Stimulated activated CD4-positive, alpha-beta T cell treated with anti-CD3 and anti-CD28 coated beads, Interleukin-1b, Interleukin-23, amount 100 ng/mL, for 48 hours (primary cell): ENCODE results near the gene KCND3.

ENCODE experiments used
- DNase-seq: peaks from one replicate; pipeline ENCODE4 v3.0.0-alpha.2; 2020

Gene KCND3

DNA sequence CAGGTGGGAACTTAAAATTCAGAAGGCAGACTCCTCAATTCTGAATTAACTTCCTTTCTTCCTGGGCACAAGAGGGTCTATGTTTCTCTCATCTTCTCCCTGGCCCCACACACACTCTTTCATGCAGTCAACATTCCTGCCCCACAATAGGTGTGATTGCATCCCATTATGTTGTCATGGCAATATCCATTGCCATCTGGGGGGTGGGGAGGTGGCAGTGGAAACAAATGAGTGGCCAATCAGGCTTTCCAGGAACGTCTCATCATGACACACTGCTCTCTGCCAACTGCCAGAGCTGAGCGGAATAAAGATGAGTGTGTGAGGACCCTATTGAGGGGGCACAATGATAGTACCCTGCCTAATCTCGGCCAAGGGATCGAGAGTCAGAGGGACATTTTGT, 80.4 kb downstream of the KCND3 start:
- DNase-seq = no peak

DNA sequence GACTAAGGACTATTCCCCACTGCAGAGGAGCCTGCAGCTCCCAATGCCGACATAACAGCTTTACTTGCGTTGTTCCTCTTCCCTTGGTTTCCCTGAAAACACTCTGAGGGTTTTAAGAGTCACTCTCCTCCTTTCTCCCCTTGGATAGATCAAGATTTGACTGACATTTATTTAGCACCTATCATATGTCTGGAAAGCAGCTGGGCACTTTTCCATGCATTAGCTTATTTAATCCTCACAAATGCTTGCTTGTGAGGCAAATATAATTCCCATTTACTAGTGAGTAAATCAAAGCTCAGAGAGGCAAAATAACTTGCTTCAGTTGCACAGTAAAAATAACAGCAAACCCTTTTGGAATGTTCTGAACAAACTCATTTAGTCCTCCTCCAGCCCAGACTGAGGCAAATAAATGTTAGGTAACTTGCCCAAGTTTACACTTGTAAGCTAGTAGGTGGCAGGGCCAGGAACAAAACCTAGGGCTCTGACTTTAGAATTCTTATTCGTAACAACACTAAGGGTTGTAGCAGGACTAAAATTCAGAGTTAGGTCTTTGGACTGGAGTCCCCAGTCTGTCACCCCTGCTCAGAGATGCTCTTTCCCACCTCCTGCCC, 81.4 kb downstream of the KCND3 start:
- DNase-seq = no peak

DNA sequence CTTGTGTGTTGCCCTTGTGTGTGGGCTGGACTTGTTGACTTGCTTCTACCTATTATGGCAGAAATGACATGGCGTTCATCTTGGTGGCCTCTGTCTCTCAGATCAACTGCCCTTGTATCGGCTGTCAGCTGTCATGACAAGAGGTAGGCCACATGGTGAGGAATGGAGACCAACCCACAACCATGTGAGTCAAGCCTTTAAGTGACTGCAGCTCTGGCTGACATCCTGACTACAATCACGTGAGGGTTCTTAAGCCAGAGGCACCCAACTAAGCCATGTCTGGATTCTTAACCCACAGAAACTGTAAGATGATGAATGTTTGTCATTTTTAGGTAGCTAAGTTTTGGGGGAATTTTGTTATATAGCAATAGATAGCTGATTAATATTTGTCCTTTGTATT, 82.1 kb downstream of the KCND3 start:
- DNase-seq = peak; percentile 9

DNA sequence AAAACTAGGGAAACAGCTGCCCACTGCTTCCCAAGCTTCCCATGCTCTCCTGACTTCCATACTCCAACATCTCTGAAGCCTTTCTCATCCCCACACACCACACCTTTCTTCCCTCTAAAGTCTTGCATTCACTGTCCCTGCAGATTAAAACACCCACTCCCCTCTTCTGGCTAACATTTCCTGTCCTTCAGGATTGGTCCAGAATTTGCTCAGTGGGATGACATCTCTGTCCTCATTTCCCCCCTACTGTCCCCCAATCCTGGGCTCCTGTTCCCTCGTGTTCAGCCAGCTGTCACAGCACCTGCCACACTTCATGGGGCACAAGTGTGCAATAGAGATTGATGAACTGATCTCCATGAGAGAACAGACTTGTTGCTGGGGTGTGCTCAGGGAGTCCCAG, 82.7 kb downstream of the KCND3 start:
- DNase-seq = no peak

DNA sequence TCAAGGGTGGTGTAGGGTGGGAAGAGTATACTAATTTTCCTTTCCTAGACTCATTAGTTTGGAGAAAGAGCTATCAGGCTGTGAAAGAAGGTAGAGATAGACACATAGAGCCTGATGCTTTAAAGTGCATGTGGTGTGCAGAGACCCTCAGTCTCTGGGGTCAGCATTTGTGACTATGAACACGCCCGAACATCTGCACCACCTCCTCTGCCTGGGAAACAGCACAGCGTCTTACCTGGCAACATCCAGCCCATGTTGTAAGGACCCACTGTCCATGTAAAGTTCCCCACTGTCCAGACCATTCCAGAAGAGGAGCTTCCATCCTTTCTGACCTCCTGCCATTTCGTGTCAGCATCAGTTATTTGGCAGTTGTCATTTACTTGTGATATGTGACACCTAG, 83.4 kb downstream of the KCND3 start:
- no peak for DNase-seq

DNA sequence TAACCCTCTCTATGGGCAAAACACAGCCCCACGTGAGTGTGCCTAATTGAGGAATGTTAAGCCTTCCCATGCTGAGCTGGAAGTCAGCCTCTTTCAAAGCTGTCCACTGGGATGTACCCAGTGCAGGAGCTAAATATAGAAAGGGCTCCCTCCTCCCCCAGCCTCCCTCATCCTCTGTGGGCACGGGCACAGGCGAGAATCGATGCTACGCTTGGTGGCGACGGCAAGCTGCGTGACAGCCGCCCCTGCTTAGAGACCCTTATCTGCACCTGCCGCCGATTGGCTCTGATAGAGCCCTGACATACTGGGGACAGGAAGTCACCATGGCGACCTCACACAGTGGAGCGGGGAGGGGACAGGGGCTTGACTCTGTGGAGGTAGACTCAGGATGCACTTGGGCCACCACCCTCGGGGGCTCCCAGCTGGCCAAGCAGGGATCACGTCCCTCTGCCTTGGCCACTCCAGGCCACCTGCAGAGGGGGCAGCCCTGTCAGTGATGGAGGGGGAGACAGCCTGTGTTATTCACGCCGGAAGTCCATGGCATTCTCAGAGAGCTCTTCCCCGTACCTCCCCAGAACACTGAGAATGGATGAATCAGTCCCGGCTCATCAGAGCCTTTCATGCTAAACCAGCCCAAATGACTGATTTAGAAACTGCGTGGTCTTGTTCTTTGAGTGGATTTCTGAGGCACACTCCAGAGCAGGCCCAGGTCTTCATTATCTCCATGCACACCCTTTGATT, 84.8 kb downstream of the KCND3 start:
- peak; percentile 48 for DNase-seq

DNA sequence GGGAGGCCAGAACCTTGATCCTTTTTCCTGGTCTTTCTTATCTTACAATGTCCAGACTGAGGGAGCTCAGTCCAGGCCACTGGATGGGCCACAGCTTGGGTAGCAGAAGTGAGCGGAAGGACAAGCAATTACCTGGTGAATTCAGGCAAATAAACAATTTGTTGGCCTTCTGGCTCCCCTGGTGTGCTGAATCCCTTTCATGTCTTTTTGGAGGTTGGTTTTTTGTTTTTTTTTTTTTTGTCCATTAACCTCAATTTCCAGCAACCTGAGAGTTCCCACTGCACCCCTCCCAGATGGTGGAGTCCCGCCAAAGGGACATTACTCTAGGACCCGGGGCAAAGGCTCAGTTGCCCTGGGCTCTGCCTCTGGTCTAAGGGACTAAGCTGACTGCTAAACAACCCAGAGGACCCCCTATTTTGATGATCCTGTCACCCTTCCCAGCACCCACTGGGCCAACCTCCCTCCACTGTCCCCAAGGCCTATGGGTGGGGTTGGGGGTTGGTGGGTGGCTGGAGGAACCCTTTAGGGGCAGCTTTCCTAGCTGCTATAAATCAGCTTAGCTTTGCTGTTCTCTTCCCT, 85.5 kb downstream of the KCND3 start:
- no peak for DNase-seq

DNA sequence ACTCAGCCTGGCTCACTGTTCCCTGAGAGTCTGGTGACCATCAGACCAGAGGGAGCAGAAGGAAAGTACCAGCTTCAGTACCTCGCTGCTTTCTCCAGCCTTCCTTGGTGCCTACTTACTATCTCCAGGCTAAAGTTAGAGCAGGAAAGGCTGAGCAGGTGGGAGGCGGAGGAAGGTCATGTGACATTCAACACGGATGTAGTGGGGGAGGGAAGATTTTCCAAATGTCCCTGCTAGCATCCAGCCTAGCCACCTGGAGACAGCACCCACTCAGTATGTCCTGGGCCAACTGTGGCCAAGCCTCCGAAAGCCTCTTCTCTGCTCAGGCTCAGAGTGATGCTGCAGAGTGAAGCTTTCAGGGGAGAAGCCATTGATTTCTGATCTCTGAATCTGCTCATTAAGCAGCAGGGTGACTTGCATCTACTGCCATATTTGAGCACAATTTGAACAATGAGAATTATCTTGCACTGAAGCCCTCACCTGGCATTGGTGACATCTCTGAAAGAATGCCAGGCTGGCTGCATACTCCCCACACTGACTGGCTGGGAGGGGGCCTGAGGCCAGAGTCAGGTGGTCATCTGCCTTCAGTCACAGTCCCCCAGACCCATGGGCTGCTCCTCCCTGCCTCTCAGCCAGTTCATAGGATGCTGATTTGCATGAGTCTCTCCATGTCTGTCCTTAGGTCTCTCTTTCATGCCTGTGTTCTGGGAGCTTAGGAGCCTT, 86.2 kb downstream of the KCND3 start:
- DNase-seq = no peak

DNA sequence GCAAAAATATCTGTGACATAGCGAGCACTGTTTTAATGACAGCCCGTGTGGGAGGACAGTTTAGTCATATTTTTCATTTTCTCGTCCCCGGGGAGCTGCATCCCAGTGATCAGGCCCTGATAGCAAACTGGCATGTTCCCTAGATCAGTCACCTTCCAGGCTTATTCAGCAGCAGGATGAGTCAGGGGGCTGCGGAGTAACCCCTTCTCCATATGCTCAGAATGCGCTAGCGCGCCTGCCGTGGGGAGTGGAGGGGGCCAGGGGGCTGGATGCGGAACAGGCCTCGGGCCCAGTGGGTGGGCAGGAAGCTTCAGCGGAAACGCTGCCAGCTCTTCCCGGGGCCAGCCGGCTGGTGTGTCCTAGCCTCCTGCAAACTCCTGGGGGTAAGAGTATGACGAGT, 94.0 kb downstream of the KCND3 start:
- DNase-seq = no peak

DNA sequence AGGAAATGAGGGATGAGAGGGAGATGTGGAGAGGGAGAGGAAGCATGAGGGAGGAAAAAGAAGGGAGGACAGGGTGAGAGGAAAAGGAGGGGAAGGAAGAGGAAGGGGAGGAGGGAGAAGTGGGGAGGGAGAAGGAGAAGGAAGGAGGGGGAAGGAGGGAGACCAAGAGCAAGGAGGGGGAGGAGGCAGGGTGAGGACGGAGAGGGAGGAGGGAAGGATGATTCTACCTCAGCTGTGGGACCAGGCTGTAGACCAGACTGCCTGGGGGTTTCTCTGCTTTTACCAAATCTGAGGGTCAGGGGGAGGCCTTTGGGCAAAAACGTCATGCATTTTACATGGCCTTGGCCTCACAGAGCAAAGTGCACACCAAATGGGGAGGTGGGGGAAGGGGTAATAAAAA, 94.5 kb downstream of the KCND3 start:
- no peak for DNase-seq

DNA sequence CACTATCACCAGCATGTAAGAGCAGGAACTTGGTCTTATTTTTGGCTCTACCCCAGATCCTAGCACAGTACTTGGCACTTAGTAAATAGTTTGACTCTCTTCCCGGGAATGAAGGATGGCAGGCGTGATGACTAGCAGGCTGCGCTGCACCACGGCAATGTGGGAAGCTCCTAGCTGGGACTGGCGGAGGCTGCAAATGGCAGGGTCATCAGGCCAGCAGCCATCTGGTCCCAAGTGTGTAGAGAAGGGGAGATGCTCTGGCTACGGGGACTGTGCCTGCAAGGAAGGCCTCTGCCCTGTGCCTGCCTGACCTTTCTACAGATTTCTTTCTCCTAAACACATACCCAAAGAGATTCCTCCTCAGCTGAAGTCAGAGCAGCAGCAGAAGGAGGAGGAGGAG, 95.0 kb downstream of the KCND3 start:
- no peak for DNase-seq

DNA sequence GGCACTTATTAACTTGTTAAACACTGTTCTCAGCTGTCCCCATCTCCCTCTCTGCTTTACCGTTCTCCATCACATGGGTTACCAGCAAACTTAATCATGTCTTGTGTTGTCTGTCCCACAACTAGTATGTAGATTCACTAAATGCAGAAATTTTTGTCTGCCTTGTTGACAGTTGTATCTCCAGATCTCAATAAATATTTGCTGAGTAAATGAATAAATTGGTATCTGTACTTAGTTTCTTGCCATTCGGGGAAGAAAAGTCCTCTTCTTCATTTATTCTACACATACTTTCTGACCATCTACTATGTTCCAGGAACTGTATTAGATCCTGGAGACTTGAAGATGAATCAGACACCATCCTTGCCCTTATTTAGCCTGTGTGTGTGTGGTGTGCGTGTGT, 97.9 kb downstream of the KCND3 start:
- no peak for DNase-seq

DNA sequence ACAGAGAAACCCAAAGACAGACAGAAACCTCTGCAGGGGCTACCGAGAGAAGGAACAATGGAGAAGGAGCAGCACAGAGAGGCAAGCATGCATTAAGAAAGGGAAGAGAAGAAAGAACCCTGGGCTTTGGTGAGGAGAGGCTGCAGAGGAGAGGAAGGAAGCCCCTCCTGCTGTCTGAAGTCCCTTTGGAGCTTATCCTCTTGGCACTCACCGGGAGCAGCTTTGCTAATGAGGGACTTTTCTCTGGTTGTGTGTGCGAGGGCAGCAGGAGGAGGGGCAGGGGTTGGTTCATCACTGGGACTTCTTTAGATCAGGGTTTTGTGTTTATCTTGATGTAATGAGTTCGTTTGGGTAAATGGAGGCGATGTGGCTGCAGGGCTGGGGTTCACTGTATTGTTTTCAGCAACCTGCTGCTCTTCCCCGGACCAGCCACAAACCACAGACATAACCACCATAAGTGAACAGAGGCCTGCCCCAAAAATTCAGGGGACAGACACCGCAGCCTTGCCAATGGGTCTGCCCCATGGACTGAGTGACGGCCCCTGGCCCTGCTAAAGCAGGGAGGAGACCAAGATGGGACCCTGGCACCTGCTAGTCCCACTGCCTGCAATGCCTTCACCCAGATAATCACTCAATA, 100.6 kb downstream of the KCND3 start:
- no peak for DNase-seq

DNA sequence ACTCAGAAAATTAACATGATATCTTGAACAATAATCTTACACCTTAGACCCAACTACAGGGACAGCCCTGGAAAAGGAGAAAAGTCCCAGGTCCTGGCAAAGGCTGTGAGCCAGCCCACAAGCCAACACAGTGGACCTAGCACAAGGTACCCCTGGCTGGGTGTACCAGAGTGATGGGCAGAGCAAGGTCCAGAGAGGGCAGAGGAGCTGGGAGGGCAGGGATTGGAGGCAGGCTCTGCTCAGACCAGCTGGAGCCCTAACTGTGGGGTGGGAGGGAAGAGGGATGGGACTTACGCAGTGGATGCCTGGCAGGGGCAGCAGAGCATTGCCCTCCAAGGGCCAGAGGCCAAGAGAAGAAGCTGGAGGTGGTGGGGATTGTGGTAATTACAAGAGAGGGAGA, 101.6 kb downstream of the KCND3 start:
- no peak for DNase-seq

DNA sequence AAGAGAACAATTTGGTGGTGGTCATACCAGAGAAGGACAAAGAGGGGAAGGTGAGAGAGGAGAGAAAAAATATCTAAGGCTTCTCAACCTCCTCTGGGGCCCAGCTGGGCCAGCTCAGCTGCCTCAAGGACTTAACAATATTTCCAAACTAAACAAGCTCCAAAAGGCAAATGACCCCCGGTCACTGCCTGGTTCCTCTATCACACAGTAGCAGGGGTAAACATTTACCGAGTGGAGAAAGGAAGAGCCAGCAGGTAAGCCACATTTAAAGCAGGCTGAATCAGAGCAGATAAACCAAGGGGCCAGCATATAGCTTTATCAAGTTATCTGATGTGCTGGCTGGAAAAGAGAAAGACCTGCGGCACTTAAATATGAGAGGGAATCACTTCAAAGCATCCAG, 102.1 kb downstream of the KCND3 start:
- DNase-seq = no peak

DNA sequence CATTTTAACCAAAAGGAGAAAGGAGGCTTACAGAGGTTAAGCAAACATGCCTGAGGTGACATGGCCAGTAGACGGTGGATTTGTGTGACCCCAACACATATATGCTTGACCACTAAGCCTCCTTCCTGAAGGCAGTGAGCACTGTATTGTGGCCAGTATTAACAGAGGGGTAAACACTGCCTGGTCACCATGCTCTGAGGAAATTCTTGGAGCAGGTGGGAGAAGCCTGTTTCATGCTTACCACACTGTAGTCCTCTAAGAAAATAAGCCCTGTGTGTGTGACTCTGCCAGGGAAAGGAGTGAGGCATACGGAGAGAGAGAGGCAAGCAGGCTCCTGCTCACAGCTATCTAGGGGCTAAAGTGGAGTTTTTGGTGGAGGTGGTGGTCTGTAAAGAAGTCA, 102.7 kb downstream of the KCND3 start:
- no peak for DNase-seq

DNA sequence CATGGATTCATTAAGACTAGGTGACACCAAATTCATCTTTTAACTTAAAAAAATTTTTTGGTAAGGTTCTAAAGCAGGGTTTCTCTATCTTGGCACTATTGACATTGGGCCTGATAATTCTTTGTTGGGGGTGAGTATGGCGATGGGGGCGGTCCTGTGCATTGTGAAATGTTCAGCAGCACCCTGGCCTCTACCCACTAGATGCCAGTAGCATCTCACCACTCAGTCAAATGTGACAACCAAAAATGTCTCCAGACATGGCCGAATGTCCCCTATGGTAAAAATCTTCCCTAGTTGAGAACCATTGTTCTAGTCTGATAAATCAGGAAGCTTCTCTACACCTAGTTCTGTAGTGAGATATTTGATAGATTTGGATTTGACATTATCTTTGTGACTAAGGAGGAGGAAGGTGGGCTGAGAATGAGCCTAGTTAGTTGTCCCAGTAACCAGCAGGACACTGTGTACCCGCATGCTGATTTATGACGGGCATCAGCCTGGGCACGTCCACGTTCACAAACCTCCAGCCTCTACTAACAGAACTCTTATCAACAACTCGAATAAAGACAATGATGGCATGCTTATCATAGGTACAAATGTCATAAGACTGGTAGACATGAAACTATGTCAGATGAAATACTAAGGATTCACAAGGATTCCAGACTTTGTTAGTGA, 104.6 kb downstream of the KCND3 start:
- no peak for DNase-seq

DNA sequence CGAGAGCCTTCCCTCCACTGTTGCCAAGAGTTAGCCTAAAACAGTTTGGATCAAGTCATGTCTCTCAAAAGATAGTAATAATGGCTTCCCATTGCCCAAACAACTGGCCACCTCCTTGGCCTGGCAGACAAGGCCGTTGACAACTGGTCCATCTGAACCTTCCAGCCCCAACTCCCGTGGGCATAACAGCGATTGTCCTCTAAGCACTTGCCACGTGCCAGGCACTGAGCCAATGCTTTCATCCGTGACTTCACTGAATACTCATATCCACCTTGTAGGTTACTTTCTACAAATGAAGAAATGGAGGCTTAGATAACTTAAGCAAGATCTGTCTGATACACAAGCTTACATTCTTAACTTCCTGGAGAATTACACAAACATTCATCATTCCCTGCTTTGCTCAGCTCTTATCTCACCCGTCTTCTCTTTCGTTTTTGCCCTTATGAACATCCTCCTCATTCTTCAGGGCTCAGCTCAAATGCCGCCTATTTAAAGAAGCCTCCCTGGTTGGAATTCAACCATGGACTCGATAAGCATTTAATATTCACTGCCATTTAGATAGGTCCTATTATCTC, 106.4 kb downstream of the KCND3 start:
- no peak for DNase-seq

DNA sequence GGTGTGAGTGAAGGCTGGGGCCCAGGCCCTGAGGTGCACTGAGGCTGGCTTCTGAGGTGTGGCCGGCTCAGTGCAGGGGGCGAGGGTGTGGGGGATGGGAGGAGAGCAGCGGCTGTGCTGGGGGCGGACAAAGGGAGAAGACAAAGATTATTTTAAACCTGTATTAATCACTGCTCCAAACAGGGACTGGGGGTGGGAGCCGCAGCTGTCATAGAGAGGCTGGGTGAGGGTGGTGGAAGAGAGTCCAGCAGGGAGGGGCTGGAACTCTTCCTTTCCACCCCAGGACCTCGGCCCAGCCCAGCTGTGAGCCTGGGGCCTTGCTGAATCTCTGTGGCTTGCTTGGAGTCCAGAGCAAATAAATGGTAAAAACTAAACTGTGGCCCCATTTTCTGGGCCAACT, 106.9 kb downstream of the KCND3 start:
- DNase-seq = no peak

DNA sequence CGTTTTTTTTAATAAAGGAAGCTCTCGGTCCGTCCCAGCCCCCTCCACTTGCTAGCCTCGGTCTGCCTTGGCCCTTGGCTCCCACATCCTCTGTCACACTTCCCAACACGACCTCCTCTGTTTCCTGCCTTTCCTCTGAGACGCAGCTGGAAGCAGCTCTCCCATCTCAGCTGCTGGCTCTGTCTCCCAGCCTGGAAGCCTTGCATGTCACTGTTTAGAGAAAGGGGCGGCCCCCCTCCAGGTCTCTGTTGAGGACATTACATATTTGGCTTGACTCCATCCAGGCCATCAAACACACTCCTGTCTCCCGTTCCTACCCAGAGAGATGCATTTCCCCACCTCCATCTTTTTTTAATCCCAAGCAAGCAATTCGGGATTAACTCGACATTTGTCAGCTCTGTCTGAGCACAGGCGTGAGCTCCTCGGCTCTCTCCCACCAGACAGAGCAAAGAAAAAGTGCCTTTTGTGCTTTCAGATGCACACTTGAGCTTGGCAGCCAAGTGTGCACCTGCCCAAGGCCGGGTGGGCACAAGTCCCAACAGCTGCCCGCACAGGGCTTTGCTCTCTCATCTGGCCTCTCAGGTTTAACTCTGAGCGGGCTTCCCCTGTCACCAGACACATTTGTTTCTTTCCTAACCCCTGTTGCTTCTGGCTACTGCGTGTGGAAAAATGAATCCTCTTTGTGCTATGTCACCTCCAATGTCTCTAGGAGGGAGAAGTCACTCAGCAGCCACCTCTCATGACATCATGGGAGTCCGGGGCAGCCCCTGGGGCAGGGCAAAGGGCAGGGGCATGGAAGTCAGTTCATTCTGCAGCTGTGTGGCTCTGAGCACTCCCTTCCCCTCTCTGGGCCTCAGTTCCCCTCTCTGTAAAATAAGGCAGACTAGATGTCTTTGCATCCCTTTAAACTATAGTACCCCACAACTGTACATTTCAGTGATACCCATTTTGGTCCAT, 108.3 kb downstream of the KCND3 start:
- no peak for DNase-seq

DNA sequence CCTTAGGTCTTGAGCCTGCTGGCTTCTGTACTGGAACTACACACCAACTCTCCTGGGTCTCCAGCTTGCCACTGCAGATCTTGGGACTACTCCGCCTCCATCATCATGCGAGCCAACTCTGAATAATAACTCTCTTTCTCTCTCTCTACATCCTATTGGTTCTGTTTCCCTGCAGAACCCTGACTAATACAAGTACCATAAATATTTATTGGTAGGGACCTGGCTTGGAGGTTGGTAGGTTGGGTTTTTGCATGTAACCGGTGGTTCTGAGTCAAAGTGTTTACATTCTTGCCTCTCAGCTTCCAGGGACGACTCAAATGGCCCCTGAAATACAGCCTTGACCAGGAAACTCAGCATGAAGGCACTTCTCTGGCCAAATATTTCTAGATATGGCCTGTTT, 110.4 kb downstream of the KCND3 start:
- no peak for DNase-seq
